Activated naive CD8-positive, alpha-beta T cell treated with anti-CD3 and anti-CD28 coated beads, Interleukin-2, amount 50 U/mL, for 24 hours (primary cell): ENCODE results near the gene L3MBTL1.

Experiments used
- ATAC-seq: fragments of 150-1000 bp; cut with Tn5 transposase; one replicate; pipeline ENCODE4 v1.10.0; 2021
- DNase-seq: peaks from one replicate; pipeline ENCODE4 v3.0.0; 2021
- H3K27ac Mint-ChIP-seq: one replicate; pipeline ENCODE4 v1.8.0; 2021; ENCODE audit warnings: mild to moderate bottlenecking, mixed read lengths
- H3K27me3 Mint-ChIP-seq: one replicate; pipeline ENCODE4 v1.8.0; 2021; ENCODE audit warnings: mixed read lengths
- H3K36me3 Mint-ChIP-seq: one replicate; pipeline ENCODE4 v1.8.0; 2021; ENCODE audit warnings: low read depth, mixed read lengths
- H3K4me1 Mint-ChIP-seq: one replicate; pipeline ENCODE4 v1.8.0; 2021; ENCODE audit warnings: mixed read lengths
- H3K4me3 Mint-ChIP-seq: one replicate; pipeline ENCODE4 v1.8.0; 2021; ENCODE audit warnings: mild to moderate bottlenecking, moderate library complexity, mixed read lengths
- H3K9me3 Mint-ChIP-seq: one replicate; pipeline ENCODE4 v1.8.0; 2021; ENCODE audit warnings: mixed read lengths

L3MBTL1 gene

GRCh38 chr20:43507150-43508080 lies at the start of gene L3MBTL1:
L3MBTL1 (plus strand) TSS chr20:43507697; CDS start chr20:43513504, 5,807 bp downstream.
- no peaks in the 10 kb centered on the region for H3K36me3 Mint-ChIP-seq
- peak; percentile 55 for ATAC-seq
- peaks cover 35% of the 10 kb centered on the region for H3K27me3 Mint-ChIP-seq
- H3K4me1 Mint-ChIP-seq: peaks cover 1% of the 10 kb centered on the region
- peak; percentile 20 for DNase-seq
- no peaks in the 10 kb centered on the region for H3K9me3 Mint-ChIP-seq
- H3K4me3 Mint-ChIP-seq: peak within 1 kb of the TSS; percentile 70
- H3K27ac Mint-ChIP-seq: no peak within 1 kb of the TSS

- no peak for DNase-seq
Measured at GRCh38 chr20:43458422-43458924, 49.0 kb upstream of the L3MBTL1 start.

GRCh38 chr20:43459022-43459942 lies 48.2 kb upstream of the L3MBTL1 start:
- Mint-ChIP-seq H3K36me3 (peaks cover 54% of the 10 kb centered on the region), H3K27ac (peak overlapping the region; percentile 79), H3K27me3 (peaks cover 4% of the 10 kb centered on the region), H3K9me3 (no peaks in the 10 kb centered on the region), H3K4me3 (peak overlapping the region; percentile 90), H3K4me1 (peaks cover 43% of the 10 kb centered on the region)
- ATAC-seq: no peak
- peak; percentile 20 for DNase-seq

More at GRCh38 chr20:43458422-43458924, 49.0 kb upstream of the L3MBTL1 start:
- Mint-ChIP-seq H3K27ac (peak overlapping the region; percentile 99), H3K4me1 (peaks cover 39% of the 10 kb centered on the region), H3K36me3 (peaks cover 46% of the 10 kb centered on the region), H3K27me3 (peaks cover 11% of the 10 kb centered on the region), H3K9me3 (no peaks in the 10 kb centered on the region), H3K4me3 (peak overlapping the region; percentile 90)
- ATAC-seq: no peak

- H3K4me1 Mint-ChIP-seq: peaks cover 43% of the 10 kb centered on the region
- H3K36me3 Mint-ChIP-seq: peaks cover 62% of the 10 kb centered on the region
- no peaks in the 10 kb centered on the region for H3K9me3 Mint-ChIP-seq
- ATAC-seq: no peak
- no peak for DNase-seq
- H3K27ac Mint-ChIP-seq: peak overlapping the region; percentile 79
- peak overlapping the region; percentile 90 for H3K4me3 Mint-ChIP-seq
- peaks cover under 1% of the 10 kb centered on the region for H3K27me3 Mint-ChIP-seq
Measured at GRCh38 chr20:43460172-43460829, 47.2 kb upstream of the L3MBTL1 start.

- peak overlapping the region; percentile 90 for H3K4me3 Mint-ChIP-seq
- H3K4me1 Mint-ChIP-seq: peaks cover 43% of the 10 kb centered on the region
- H3K36me3 Mint-ChIP-seq: peaks cover 66% of the 10 kb centered on the region
- ATAC-seq (no peak), DNase-seq (no peak)
- H3K27ac Mint-ChIP-seq: peak overlapping the region; percentile 79
- no peaks in the 10 kb centered on the region for H3K27me3 Mint-ChIP-seq
- no peaks in the 10 kb centered on the region for H3K9me3 Mint-ChIP-seq
Measured at GRCh38 chr20:43460830-43461200, 46.7 kb upstream of the L3MBTL1 start.

GRCh38 chr20:43461894-43462659 lies 45.4 kb upstream of the L3MBTL1 start:
- Mint-ChIP-seq H3K4me1 (peaks cover 36% of the 10 kb centered on the region), H3K27ac (peak overlapping the region; percentile 71), H3K4me3 (no peak overlapping the region), H3K27me3 (no peaks in the 10 kb centered on the region), H3K9me3 (no peaks in the 10 kb centered on the region), H3K36me3 (peaks cover 72% of the 10 kb centered on the region)
- no peak for DNase-seq
- ATAC-seq: no peak

GRCh38 chr20:43462660-43463526 lies 44.6 kb upstream of the L3MBTL1 start:
- DNase-seq: no peak
- Mint-ChIP-seq H3K4me3 (no peak overlapping the region), H3K9me3 (no peaks in the 10 kb centered on the region), H3K4me1 (peaks cover 36% of the 10 kb centered on the region), H3K27me3 (no peaks in the 10 kb centered on the region), H3K27ac (peak overlapping the region; percentile 71), H3K36me3 (peaks cover 75% of the 10 kb centered on the region)
- ATAC-seq: no peak

GRCh38 chr20:43463527-43464218 lies 43.8 kb upstream of the L3MBTL1 start:
- ATAC-seq (no peak), DNase-seq (no peak)
- Mint-ChIP-seq H3K36me3 (peaks cover 73% of the 10 kb centered on the region), H3K4me1 (peaks cover 36% of the 10 kb centered on the region), H3K27me3 (no peaks in the 10 kb centered on the region), H3K9me3 (no peaks in the 10 kb centered on the region), H3K27ac (peak overlapping the region; percentile 61), H3K4me3 (no peak overlapping the region)

- no peaks in the 10 kb centered on the region for H3K9me3 Mint-ChIP-seq
- DNase-seq: no peak
- H3K36me3 Mint-ChIP-seq: peaks cover 69% of the 10 kb centered on the region
- H3K27me3 Mint-ChIP-seq: no peaks in the 10 kb centered on the region
- H3K4me1 Mint-ChIP-seq: peaks cover 35% of the 10 kb centered on the region
- H3K4me3 Mint-ChIP-seq: no peak overlapping the region
- H3K27ac Mint-ChIP-seq: no peak overlapping the region
- ATAC-seq: no peak
Measured at GRCh38 chr20:43464219-43464790, 43.2 kb upstream of the L3MBTL1 start.

GRCh38 chr20:43465625-43465943 lies 41.9 kb upstream of the L3MBTL1 start:
- Mint-ChIP-seq H3K36me3 (peaks cover 60% of the 10 kb centered on the region), H3K4me1 (peaks cover 22% of the 10 kb centered on the region), H3K9me3 (no peaks in the 10 kb centered on the region), H3K4me3 (no peak overlapping the region), H3K27me3 (no peaks in the 10 kb centered on the region), H3K27ac (no peak overlapping the region)
- ATAC-seq (no peak), DNase-seq (no peak)

- Mint-ChIP-seq H3K36me3 (peaks cover 43% of the 10 kb centered on the region), H3K4me3 (no peak overlapping the region), H3K4me1 (peaks cover 9% of the 10 kb centered on the region), H3K27ac (peak overlapping the region; percentile 34), H3K27me3 (no peaks in the 10 kb centered on the region), H3K9me3 (no peaks in the 10 kb centered on the region)
- ATAC-seq (no peak), DNase-seq (no peak)
Measured at GRCh38 chr20:43467589-43467988, 39.9 kb upstream of the L3MBTL1 start.

GRCh38 chr20:43472671-43473380 lies 34.7 kb upstream of the L3MBTL1 start:
- no peaks in the 10 kb centered on the region for H3K27me3 Mint-ChIP-seq
- H3K36me3 Mint-ChIP-seq: peaks cover 7% of the 10 kb centered on the region
- H3K9me3 Mint-ChIP-seq: no peaks in the 10 kb centered on the region
- H3K27ac Mint-ChIP-seq: no peak overlapping the region
- ATAC-seq: no peak
- no peaks in the 10 kb centered on the region for H3K4me1 Mint-ChIP-seq
- DNase-seq: no peak
- no peak overlapping the region for H3K4me3 Mint-ChIP-seq
